HEK293 (cell line): ENCODE results near the gene CIB1.

Source experiments
- KLF10 ChIP-seq: fragments of 450-650 bp; IDR thresholded peaks from 2 replicates; pipeline ENCODE4 v1.5.1; 2018; ENCODE audit warnings: missing biosample characterization, mild to moderate bottlenecking, missing genetic modification characterization
- SCRT1 ChIP-seq: fragments of 450-650 bp; formaldehyde crosslinking; IDR thresholded peaks from 2 replicates; pipeline ENCODE4 v1.5.1; 2016; ENCODE audit warnings: missing biosample characterization, missing genetic modification characterization, borderline replicate concordance
- ZNF133 ChIP-seq: fragments of 450-650 bp; formaldehyde crosslinking; IDR thresholded peaks from 2 replicates; pipeline ENCODE4 v1.5.1; 2016; ENCODE audit warnings: missing biosample characterization, missing genetic modification characterization
- ZNF558 ChIP-seq: fragments of 450-650 bp; formaldehyde crosslinking; IDR thresholded peaks from 2 replicates; pipeline ENCODE4 v1.5.1; 2016; ENCODE audit warnings: missing biosample characterization, missing genetic modification characterization
- TF ChIP-seq, protein P1 (sequence below): fragments of 450-650 bp; formaldehyde crosslinking; IDR thresholded peaks from 2 replicates; pipeline ENCODE4 v1.5.1; 2016; ENCODE audit warnings: missing biosample characterization, missing genetic modification characterization
- TF ChIP-seq, protein P2 (sequence below): sonication (generic); formaldehyde crosslinking; IDR thresholded peaks from 2 replicates; pipeline ENCODE4 v1.8.1; 2022; ENCODE audit warnings: mild to moderate bottlenecking, moderate library complexity, missing genetic modification reagents
- TF ChIP-seq, protein P3 (sequence below): fragments of 450-650 bp; formaldehyde crosslinking; IDR thresholded peaks from 2 replicates; pipeline ENCODE4 v1.5.1; 2016; ENCODE audit warnings: missing biosample characterization, missing genetic modification characterization

DNA sequence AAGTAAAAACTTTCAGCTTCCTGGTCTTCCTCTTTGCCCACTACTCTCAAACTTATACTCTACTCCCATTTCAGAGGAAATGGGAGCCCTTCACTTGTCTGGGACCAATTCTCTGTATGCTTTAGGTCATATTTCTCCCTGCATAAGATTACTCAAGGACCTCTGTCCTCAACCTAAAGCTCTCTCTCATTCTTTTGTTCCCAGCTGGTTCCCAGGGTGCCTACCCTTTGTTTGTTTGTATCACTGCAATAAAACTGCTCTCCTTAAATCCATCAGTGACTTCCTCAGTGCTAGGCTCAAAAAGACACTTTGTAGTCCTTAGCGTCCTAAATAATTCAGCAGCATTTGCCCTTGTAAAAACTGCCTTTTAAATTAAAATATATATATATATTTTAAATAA lies 34.7 kb upstream of the CIB1 start:
- TF ChIP-seq, protein P1, sequence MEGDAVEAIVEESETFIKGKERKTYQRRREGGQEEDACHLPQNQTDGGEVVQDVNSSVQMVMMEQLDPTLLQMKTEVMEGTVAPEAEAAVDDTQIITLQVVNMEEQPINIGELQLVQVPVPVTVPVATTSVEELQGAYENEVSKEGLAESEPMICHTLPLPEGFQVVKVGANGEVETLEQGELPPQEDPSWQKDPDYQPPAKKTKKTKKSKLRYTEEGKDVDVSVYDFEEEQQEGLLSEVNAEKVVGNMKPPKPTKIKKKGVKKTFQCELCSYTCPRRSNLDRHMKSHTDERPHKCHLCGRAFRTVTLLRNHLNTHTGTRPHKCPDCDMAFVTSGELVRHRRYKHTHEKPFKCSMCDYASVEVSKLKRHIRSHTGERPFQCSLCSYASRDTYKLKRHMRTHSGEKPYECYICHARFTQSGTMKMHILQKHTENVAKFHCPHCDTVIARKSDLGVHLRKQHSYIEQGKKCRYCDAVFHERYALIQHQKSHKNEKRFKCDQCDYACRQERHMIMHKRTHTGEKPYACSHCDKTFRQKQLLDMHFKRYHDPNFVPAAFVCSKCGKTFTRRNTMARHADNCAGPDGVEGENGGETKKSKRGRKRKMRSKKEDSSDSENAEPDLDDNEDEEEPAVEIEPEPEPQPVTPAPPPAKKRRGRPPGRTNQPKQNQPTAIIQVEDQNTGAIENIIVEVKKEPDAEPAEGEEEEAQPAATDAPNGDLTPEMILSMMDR, result no peak
- TF ChIP-seq, protein P2, sequence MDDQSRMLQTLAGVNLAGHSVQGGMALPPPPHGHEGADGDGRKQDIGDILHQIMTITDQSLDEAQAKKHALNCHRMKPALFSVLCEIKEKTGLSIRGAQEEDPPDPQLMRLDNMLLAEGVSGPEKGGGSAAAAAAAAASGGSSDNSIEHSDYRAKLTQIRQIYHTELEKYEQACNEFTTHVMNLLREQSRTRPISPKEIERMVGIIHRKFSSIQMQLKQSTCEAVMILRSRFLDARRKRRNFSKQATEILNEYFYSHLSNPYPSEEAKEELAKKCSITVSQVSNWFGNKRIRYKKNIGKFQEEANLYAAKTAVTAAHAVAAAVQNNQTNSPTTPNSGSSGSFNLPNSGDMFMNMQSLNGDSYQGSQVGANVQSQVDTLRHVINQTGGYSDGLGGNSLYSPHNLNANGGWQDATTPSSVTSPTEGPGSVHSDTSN (CRISPR knock-in tag), result no peak
- TF ChIP-seq, protein P3, sequence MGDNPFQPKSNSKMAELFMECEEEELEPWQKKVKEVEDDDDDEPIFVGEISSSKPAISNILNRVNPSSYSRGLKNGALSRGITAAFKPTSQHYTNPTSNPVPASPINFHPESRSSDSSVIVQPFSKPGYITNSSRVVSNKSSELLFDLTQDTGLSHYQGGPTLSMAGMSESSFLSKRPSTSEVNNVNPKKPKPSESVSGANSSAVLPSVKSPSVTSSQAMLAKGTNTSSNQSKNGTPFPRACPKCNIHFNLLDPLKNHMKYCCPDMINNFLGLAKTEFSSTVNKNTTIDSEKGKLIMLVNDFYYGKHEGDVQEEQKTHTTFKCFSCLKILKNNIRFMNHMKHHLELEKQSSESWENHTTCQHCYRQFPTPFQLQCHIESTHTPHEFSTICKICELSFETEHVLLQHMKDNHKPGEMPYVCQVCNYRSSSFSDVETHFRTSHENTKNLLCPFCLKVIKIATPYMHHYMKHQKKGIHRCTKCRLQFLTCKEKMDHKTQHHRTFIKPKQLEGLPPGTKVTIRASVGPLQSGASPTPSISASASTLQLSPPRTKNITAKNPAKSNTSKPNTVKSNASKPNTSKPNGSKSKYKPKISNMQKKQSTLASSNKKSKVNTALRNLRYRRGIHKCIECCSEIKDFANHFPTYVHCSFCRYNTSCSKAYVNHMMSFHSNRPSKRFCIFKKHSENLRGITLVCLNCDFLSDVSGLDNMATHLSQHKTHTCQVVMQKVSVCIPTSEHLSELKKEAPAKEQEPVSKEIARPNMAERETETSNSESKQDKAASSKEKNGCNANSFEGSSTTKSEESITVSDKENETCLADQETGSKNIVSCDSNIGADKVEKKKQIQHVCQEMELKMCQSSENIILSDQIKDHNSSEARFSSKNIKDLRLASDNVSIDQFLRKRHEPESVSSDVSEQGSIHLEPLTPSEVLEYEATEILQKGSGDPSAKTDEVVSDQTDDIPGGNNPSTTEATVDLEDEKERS (tag by site-specific recombination), result no peak
- no peak for TF ChIP-seq ZNF133
- TF ChIP-seq ZNF558, result no peak
- TF ChIP-seq KLF10 (tag by site-specific recombination), result no peak
- no peak for TF ChIP-seq SCRT1 (tag by site-specific recombination)
